Measurements from ENCODE around the gene RPIA.

RPIA gene

GRCh38 chr2:88692187-88692586, 714 bp downstream of the RPIA start:
- Histone ChIP-seq H3K9ac (ENCODE audit: low read length) (peak overlapping the region; percentile 93), H3F3A (ENCODE audit: insufficient read depth, low read length) (no peaks in the 10 kb centered on the region), H3K79me2 (ENCODE audit: insufficient read depth, low read length) (peaks cover 54% of the 10 kb centered on the region)

GRCh38 chr2:88693911-88694414, 2.5 kb downstream of the RPIA start:
- Histone ChIP-seq H3K79me2 (ENCODE audit: insufficient read depth, low read length) (peaks cover 68% of the 10 kb centered on the region), H3F3A (ENCODE audit: insufficient read depth, low read length) (no peaks in the 10 kb centered on the region), H3K4me3 (ENCODE audit: low read depth, low read length, poor library complexity, severe bottlenecking) (peak overlapping the region; percentile 90), H3K27ac (ENCODE audit: low read depth, low read length, poor library complexity, severe bottlenecking) (no peak overlapping the region), H4K20me1 (ENCODE audit: insufficient read depth, low read length) (no peaks in the 10 kb centered on the region), H3K9ac (ENCODE audit: low read length) (no peak overlapping the region), H3K9me3 (ENCODE audit: low read length) (peaks cover 5% of the 10 kb centered on the region; the same call in 1 of the 2 replicates), H3K4me2 (ENCODE audit: low read length) (peak overlapping the region; percentile 73), H3K36me3 (ENCODE audit: insufficient read depth, low read length) (peaks cover 15% of the 10 kb centered on the region), H3K9me2 (ENCODE audit: low read depth, low read length) (no peaks in the 10 kb centered on the region), H2AFZ (ENCODE audit: low read length) (no peak overlapping the region), H3K4me1 (ENCODE audit: insufficient read depth, low read length, severe bottlenecking) (peaks cover 41% of the 10 kb centered on the region), H3K27me3 (ENCODE audit: insufficient read depth, low read length) (no peaks in the 10 kb centered on the region)
- TF ChIP-seq, protein P1, sequence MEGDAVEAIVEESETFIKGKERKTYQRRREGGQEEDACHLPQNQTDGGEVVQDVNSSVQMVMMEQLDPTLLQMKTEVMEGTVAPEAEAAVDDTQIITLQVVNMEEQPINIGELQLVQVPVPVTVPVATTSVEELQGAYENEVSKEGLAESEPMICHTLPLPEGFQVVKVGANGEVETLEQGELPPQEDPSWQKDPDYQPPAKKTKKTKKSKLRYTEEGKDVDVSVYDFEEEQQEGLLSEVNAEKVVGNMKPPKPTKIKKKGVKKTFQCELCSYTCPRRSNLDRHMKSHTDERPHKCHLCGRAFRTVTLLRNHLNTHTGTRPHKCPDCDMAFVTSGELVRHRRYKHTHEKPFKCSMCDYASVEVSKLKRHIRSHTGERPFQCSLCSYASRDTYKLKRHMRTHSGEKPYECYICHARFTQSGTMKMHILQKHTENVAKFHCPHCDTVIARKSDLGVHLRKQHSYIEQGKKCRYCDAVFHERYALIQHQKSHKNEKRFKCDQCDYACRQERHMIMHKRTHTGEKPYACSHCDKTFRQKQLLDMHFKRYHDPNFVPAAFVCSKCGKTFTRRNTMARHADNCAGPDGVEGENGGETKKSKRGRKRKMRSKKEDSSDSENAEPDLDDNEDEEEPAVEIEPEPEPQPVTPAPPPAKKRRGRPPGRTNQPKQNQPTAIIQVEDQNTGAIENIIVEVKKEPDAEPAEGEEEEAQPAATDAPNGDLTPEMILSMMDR (IDR thresholded peaks at IDR 0.05; ENCODE audit: low read length) = no peak
- no peak for TF ChIP-seq EZH2 (IDR thresholded peaks at IDR 0.05; ENCODE audit: borderline replicate concordance, low read length)

More at GRCh38 chr2:88692187-88692586, 714 bp downstream of the RPIA start:
- peak overlapping the region; percentile 73 for H3K4me2 ChIP-seq (ENCODE audit: low read length)
- H3K4me1 ChIP-seq (ENCODE audit: insufficient read depth, low read length, severe bottlenecking) = peaks cover 34% of the 10 kb centered on the region
- no peak overlapping the region for H2AFZ ChIP-seq (ENCODE audit: low read length)
- TF ChIP-seq, protein P1 (IDR thresholded peaks at IDR 0.05; ENCODE audit: low read length) = no peak
- no peak for TF ChIP-seq EZH2 (IDR thresholded peaks at IDR 0.05; ENCODE audit: borderline replicate concordance, low read length)
- no peaks in the 10 kb centered on the region for H4K20me1 ChIP-seq (ENCODE audit: insufficient read depth, low read length)
- H3K36me3 ChIP-seq (ENCODE audit: insufficient read depth, low read length) = peaks cover 9% of the 10 kb centered on the region; the same call in 1 of the 2 replicates
- H3K9me2 ChIP-seq (ENCODE audit: low read depth, low read length) = no peaks in the 10 kb centered on the region
- peak overlapping the region; percentile 90 for H3K4me3 ChIP-seq (ENCODE audit: low read depth, low read length, poor library complexity, severe bottlenecking)
- peak overlapping the region; percentile 49 for H3K27ac ChIP-seq (ENCODE audit: low read depth, low read length, poor library complexity, severe bottlenecking)
- H3K27me3 ChIP-seq (ENCODE audit: insufficient read depth, low read length) = no peaks in the 10 kb centered on the region
- H3K9me3 ChIP-seq (ENCODE audit: low read length) = peaks cover 5% of the 10 kb centered on the region

- H3K9ac ChIP-seq (ENCODE audit: low read length) = no peak overlapping the region
- TF ChIP-seq, protein P1 (IDR thresholded peaks at IDR 0.05; ENCODE audit: low read length) = no peak
- no peak for TF ChIP-seq EZH2 (IDR thresholded peaks at IDR 0.05; ENCODE audit: borderline replicate concordance, low read length)
- H3K36me3 ChIP-seq (ENCODE audit: insufficient read depth, low read length) = peaks cover 40% of the 10 kb centered on the region
- H3K4me2 ChIP-seq (ENCODE audit: low read length) = 0 out of 2 replicates have a peak overlapping the region, but pooled peaks have one; percentile 22
- H2AFZ ChIP-seq (ENCODE audit: low read length) = no peak overlapping the region
- H3K27ac ChIP-seq (ENCODE audit: low read depth, low read length, poor library complexity, severe bottlenecking) = no peak overlapping the region
- H3K4me3 ChIP-seq (ENCODE audit: low read depth, low read length, poor library complexity, severe bottlenecking) = no peak overlapping the region
- H4K20me1 ChIP-seq (ENCODE audit: insufficient read depth, low read length) = no peaks in the 10 kb centered on the region
- H3F3A ChIP-seq (ENCODE audit: insufficient read depth, low read length) = no peaks in the 10 kb centered on the region
- H3K9me3 ChIP-seq (ENCODE audit: low read length) = no peaks in the 10 kb centered on the region
- no peaks in the 10 kb centered on the region for H3K27me3 ChIP-seq (ENCODE audit: insufficient read depth, low read length)
- peaks cover 68% of the 10 kb centered on the region for H3K79me2 ChIP-seq (ENCODE audit: insufficient read depth, low read length)
- H3K4me1 ChIP-seq (ENCODE audit: insufficient read depth, low read length, severe bottlenecking) = peaks cover 33% of the 10 kb centered on the region
- H3K9me2 ChIP-seq (ENCODE audit: low read depth, low read length) = no peaks in the 10 kb centered on the region
These were observed 5.1 kb downstream of the RPIA start for GRCh38 chr2:88696611-88697010.

Data from OCI-LY1 (cell line).